Lower leg skin (tissue), 3 donors: ENCODE measurements around the gene JMY.

ENCODE experiments used
- POLR2A ChIP-seq, 2 donors: fragments of 450-650 bp; IDR thresholded peaks; one replicate each; pipeline ENCODE4 v1.6.1; 2016 to 2017; ENCODE audit warnings: antibody characterized with exemption in 2 of 2, mild to moderate bottlenecking in 1 of 2, moderate library complexity in 1 of 2
- TF ChIP-seq, protein P1 (sequence below), 3 donors: fragments of 450-650 bp; IDR thresholded peaks; one replicate each; pipeline ENCODE4 v1.5.1; 2016; ENCODE audit warnings: antibody characterized with exemption in 3 of 3, mild to moderate bottlenecking in 3 of 3, moderate library complexity in 2 of 3

DNA sequence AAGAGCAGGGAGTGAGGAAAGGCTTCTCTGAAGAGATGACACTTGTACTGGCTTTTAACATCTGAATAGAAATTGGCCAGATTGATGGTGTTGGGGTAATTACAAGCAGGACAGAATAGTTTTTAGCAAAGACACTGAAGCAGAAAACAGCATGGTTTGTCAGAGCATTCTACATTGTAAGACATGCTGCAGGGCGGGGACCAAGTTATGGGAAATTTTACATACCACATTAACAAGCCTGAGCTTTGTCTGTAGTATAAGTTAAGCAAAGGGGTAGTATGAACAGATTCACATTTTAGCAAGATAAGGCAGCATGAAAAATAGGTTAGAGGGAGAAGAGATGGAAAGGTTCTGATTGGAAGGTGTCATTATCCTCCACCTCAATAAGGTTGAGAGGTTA is 66.5 kb downstream of the JMY start:
- no peak for TF ChIP-seq POLR2A (IDR thresholded peaks at IDR 0.05)
- TF ChIP-seq, protein P1, sequence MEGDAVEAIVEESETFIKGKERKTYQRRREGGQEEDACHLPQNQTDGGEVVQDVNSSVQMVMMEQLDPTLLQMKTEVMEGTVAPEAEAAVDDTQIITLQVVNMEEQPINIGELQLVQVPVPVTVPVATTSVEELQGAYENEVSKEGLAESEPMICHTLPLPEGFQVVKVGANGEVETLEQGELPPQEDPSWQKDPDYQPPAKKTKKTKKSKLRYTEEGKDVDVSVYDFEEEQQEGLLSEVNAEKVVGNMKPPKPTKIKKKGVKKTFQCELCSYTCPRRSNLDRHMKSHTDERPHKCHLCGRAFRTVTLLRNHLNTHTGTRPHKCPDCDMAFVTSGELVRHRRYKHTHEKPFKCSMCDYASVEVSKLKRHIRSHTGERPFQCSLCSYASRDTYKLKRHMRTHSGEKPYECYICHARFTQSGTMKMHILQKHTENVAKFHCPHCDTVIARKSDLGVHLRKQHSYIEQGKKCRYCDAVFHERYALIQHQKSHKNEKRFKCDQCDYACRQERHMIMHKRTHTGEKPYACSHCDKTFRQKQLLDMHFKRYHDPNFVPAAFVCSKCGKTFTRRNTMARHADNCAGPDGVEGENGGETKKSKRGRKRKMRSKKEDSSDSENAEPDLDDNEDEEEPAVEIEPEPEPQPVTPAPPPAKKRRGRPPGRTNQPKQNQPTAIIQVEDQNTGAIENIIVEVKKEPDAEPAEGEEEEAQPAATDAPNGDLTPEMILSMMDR (IDR thresholded peaks at IDR 0.05): no peak
